GM18511 (cell line): ENCODE measurements around the gene COPG2.
"Not testable (repeated sequence)": the region's sequence is repeated elsewhere in the genome, so short reads cannot be mapped to it uniquely, and the experiment has no call there.

Experiments
- ATAC-seq: cut with Tn5 transposase; IDR thresholded peaks from one replicate; pipeline ENCODE4 v1.9.1; 2021; ENCODE audit warnings: mild to moderate bottlenecking, moderate library complexity; ENCODE audit not compliant: unreplicated experiment

COPG2 gene, protein sequence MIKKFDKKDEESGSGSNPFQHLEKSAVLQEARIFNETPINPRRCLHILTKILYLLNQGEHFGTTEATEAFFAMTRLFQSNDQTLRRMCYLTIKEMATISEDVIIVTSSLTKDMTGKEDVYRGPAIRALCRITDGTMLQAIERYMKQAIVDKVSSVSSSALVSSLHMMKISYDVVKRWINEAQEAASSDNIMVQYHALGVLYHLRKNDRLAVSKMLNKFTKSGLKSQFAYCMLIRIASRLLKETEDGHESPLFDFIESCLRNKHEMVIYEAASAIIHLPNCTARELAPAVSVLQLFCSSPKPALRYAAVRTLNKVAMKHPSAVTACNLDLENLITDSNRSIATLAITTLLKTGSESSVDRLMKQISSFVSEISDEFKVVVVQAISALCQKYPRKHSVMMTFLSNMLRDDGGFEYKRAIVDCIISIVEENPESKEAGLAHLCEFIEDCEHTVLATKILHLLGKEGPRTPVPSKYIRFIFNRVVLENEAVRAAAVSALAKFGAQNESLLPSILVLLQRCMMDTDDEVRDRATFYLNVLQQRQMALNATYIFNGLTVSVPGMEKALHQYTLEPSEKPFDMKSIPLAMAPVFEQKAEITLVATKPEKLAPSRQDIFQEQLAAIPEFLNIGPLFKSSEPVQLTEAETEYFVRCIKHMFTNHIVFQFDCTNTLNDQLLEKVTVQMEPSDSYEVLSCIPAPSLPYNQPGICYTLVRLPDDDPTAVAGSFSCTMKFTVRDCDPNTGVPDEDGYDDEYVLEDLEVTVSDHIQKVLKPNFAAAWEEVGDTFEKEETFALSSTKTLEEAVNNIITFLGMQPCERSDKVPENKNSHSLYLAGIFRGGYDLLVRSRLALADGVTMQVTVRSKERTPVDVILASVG

GRCh38 chr7:130668258-130669084, at the start of gene COPG2:
TSS of gene COPG2 (minus strand) at chr7:130668748. CDS start at chr7:130668668, 80 bp downstream.
- peak; percentile 98 for ATAC-seq

GRCh38 chr7:130712416-130712815, 43.9 kb upstream of the COPG2 start:
- ATAC-seq = no peak

- no peak for ATAC-seq
These were observed 40.2 kb upstream of the COPG2 start for GRCh38 chr7:130708766-130709165.

DNA sequence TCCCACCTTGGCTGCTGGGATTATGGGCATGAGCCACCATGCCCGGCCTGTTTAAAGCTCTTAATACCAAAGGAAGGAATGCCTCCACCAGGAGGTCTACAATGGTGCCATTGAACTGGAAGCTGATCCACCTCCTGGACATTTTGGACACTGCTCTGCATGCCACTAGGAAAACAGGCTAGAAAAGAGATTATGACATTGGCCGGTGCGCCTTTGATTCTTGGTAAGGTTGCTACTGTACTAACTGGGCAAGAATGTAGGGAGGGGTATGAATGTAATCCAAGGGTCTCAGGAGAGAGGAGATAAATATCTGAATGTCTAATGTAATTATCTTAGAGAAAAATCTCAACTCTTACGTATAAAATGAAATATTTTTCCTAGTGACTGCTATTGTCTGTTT, 39.5 kb upstream of the COPG2 start:
- ATAC-seq = no peak

- no peak for ATAC-seq
These were observed 35.3 kb upstream of the COPG2 start for GRCh38 chr7:130703851-130704250.

DNA sequence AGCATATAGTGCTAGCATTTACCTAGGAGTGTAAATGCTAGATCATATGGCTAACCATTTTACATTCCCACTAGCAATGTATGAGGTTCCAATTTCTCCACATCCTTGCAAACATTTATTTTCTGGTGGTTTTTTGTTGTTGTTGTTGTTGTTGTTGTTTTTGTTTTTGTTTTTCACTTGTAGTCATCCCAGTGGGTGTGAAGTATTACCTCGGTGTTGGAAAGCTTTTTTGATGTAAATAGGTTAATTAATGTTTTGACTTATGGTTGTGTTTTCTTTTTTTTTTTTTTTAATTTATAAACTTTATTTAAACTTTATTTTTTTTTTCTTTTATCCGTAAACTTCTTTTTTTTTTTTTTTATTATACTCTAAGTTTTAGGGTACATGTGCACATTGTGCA, 33.1 kb upstream of the COPG2 start:
- ATAC-seq = no peak

DNA sequence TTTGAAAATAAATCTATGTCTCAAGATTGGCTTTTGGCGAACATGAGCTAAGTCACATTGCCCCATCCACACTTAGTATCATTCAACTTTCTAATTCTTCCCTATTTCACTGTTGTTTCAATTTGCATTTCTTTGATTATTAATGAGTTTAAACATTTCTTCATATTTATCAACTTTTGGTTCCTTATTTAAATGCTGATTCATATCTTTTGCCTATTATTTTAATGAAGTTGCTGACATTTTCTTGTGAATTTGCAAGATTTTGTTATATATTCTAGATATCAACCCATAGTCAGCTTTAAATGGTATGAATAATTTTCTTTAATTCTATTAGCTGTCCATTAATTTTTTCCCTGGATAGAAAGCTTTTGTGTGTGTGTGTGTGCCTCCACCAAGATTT, 32.2 kb upstream of the COPG2 start:
- no peak for ATAC-seq

- ATAC-seq = no peak
These were observed 31.1 kb upstream of the COPG2 start for GRCh38 chr7:130699686-130700085.

DNA sequence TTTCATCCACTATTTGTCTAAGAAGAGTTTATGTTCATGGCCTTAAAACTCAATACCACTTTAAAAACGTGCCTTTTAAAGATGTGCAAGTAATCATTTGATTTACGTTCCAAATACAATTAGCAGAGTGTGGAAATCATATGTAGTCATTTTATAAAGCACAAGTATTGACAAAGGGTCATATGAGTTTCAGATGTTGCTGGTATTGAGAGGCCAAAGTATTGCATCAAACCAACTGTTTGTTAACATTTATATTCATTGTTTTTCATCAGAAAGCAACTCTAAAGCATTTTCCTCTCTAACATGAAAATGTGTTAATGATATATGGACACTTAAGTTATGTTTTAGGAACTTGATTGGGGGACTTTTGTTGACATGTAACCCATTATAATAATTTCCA, 29.3 kb upstream of the COPG2 start:
- no peak for ATAC-seq

- no peak for ATAC-seq
These were observed 27.3 kb upstream of the COPG2 start for GRCh38 chr7:130695840-130696239.

DNA sequence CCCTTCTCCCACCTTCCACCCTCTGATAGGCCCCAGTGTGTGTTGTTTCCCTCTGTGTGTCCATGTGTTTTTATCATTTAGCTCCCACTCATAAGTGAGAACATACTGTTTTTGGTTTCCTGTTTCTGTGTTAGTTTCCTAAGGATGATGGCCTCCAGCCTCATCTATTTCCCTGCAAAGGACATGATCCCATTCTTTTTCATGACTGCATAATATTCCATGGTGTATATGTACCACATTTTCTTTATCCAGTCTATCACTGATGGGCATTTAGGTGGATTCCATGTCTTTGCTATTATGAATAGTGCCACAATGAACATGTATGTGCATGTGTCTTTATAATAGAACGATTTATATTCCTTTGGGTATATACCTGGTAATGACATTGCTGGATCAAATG, 23.8 kb upstream of the COPG2 start:
- not testable (repeated sequence) for ATAC-seq

DNA sequence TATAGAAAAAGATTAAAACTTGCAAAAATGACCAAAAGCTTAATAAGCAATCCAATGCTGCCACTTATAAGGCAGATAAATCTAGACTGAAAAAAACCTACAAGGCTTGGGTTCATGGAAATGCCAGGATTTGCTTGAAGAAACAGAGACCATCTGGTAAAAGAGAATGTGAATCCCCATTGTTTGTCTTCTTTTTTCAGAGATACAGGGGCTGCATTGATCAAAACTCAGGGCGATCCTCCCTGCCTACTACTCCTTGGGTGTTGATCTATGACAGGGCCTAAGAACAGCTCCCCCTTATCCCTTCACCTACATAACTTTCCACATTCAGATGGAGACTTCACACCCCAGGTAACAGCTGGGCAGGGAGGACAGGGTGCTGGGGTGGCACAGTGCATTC, 21.1 kb upstream of the COPG2 start:
- no peak for ATAC-seq

DNA sequence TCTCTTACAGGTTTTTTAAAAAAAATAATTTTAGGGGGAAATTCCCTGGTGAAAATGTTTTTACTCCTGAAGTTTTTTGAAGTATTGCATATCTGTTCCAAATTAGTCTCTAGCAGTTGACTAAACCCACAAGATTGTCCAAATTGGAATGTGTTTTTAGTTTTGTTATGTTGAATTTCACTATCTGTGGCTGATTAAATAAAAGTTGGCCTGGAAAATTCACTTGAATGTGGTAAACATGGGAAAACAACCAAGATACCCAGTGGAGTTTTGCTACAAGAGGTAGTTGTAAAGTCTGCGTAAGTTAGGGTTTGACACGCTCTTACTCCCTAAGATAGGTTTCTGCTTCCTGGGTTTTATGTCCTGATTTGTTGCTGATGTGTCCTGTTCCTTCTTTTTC, 14.5 kb upstream of the COPG2 start:
- ATAC-seq = no peak

- no peak for ATAC-seq
These were observed 5.9 kb upstream of the COPG2 start for GRCh38 chr7:130674456-130674855.

DNA sequence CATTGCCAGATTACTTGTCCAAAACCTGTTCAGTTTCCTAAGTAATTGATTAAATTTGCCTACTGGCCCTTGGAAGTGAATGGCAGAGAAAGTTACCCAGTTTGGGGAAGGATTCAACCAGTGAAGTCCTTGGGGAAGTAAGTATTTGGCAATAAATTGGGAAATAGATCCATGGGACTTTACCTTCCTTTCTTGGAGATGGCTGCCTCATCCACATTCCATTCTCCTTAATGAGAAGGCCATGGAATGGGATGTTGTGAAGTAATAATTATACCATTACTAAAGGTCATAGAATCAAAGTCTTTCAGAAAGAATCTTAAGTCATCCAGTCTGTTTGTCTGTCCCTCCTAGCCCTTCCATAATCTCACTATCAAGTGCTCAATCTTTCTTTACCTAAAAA, 4.5 kb upstream of the COPG2 start:
- ATAC-seq = no peak

GRCh38 chr7:130672146-130672545, 3.6 kb upstream of the COPG2 start:
- ATAC-seq = no peak

DNA sequence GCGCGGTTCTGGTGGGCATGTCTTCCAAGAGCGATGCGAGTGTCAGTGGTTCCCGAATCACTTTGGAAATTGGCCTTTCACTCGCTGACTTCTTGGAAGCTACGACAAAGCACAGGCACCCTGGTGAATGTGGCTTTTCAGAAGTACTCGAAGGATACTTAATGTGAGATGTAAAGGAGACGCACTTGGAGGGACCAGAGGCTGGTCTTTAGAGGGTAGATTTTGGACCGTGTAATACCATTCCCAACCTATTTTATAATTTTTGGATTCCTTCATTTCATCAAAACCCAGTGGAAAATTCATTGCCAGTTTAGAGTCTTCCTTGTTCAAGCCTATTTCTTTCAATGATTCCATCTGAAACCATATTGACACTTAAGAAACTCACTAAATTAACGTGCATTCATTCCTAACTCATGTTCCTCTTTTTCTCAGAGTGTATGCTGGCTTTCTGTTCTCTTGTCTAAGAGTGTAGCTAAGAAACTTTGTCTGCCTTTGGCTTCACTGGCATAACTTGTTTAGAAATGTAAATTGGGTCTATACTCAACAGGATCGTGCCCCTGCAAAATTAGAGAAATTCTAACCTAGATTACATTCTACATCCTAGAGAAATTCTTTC, 645 bp upstream of the COPG2 start:
- ATAC-seq = peak; percentile 24

GRCh38 chr7:130667593-130668257, 823 bp downstream of the COPG2 start:
- no peak for ATAC-seq

DNA sequence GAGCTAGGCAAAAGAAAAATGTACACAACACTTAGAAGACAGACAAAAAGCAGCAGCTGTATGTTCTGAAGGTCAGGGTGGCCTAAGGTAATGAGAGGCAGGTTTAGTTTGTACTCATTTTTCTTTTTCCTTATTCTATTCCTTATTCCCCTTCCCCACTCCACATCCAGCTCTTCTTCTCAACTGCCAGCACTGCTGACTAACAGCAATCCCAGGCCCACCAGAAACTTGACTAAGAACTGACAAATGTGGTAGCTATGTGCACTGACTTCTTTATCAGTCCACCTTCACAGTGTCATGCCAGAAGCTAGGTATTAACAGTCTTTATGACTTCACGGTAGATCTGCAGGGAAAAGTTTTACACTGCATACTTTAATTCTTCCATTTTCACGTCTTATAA, 6.1 kb downstream of the COPG2 start:
- no peak for ATAC-seq

DNA sequence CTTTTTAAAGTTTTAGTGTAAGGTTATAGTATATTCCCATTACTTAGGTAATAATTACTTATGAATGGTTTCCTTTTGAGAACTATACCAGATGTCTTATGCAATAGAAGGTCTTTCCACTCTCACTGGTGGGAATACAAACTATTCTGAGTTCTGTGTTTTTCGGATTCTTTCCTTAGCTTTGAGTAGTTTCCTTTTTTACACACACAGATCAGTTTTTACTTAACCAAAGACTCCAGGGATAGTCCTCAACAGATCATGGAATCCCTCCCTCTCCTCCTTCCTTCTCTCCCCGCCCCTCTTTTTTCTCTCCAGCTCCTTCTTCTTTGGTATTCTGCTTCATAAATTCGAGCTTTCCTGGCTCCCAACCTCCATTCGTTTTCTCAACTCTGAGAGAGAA, 13.3 kb downstream of the COPG2 start:
- no peak for ATAC-seq
